HG02798 (cell line): ENCODE results near the gene PEAK1.

Source experiments
- ATAC-seq: cut with Tn5 transposase; IDR thresholded peaks from one replicate; pipeline ENCODE4 v1.9.1; 2021; ENCODE audit warnings: mild to moderate bottlenecking; ENCODE audit not compliant: unreplicated experiment, poor library complexity

PEAK1 gene

GRCh38 chr15:77071305-77072223 is 348.3 kb downstream of the PEAK1 start:
- ATAC-seq, result no peak

- peak; percentile 96 for ATAC-seq
Observed at GRCh38 chr15:77070495-77071304, 349.2 kb downstream of the PEAK1 start, which contains the start of gene TSPAN3. TSPAN3 (minus strand) TSS chr15:77071109; CDS start chr15:77070954, 155 bp downstream.

DNA sequence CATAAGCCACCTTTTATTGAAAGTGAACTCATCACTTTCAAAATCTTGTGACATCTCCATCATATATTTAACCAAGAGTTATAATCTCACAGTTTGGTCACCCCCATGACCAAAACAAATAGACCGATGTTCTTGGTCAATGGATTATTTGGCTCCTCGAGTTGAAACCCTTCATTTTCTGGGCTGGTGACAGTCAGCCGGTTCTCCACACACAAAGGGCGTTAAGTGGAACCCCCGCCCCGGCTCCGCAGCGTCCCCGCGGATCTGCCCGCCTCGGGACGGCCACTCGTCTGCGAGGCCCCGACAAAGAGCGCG is 349.8 kb downstream of the PEAK1 start:
- no peak for ATAC-seq

DNA sequence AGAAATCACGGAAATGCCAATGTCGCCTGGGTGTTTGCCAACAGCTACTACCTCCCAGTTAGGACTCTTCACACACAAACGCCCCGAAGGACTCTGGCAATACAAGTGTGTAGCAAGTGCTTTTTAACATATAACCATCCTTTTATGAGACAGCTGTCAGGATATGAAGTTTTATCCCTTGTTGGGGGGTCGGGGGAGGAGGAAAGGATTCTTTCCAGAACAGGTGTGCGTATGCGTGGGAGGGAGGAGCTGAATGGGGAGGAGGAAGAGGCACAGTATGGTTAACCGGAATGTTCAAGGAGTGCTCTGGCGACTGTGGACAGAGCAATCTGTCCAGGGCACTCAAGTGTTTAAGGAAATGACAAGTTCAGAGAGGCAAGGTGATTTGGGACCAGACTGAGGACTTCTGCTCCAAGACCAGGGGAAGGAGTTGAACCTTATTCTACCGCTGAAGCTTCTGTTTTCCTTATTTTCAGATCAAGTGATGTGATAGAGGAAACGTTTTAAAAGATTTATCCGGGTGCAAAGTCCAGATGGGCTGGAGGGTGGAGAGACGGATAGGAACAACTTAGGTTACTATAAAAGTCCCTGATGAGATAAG is 350.3 kb downstream of the PEAK1 start:
- no peak for ATAC-seq

- ATAC-seq, result no peak
Observed at GRCh38 chr15:77068633-77069032, 351.3 kb downstream of the PEAK1 start.

GRCh38 chr15:77067691-77068367 is 352.1 kb downstream of the PEAK1 start:
- ATAC-seq, result no peak

- no peak for ATAC-seq
Observed at GRCh38 chr15:77066971-77067690, 352.8 kb downstream of the PEAK1 start.

GRCh38 chr15:77064539-77065308 is 355.2 kb downstream of the PEAK1 start:
- ATAC-seq, result no peak

- ATAC-seq, result no peak
Observed at GRCh38 chr15:77064063-77064462, 355.8 kb downstream of the PEAK1 start.

DNA sequence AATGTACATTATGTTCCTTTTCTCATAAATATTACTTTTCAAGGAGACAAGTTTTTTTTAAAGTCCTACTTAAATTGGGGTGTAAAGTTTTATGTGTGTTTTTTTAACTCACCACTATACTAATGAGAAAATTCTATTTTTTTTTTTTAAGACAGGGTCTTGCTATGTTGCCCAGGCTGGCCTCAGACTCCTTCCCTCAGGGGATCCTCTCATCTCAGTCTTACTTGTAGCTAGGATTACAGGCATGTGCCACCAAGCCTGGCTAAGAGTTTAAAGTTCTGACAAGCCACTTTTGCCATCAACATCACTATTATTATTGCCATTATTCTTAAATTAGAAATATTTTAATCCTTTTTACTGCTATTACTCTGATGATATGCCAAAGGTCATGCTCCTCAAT is 356.7 kb downstream of the PEAK1 start:
- no peak for ATAC-seq

DNA sequence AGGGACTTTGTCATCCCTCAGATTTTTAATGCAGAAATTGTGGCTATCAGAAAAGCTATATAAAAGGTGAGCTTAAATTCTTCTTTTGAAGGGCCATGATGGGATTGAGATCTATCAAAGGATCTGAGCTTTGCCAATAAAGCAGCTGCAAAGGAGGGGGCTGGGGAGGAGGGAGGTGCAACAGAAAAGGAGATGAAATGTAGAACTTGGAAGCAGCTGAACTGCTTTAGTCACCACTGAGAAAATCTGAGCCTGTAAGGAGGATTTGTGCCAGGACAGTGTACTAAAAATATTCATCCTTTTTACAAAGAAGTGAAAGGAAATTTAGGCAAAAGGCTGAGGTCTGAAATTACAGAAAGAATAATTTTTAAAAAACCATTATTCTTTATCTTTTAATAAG is 359.4 kb downstream of the PEAK1 start:
- ATAC-seq, result no peak

DNA sequence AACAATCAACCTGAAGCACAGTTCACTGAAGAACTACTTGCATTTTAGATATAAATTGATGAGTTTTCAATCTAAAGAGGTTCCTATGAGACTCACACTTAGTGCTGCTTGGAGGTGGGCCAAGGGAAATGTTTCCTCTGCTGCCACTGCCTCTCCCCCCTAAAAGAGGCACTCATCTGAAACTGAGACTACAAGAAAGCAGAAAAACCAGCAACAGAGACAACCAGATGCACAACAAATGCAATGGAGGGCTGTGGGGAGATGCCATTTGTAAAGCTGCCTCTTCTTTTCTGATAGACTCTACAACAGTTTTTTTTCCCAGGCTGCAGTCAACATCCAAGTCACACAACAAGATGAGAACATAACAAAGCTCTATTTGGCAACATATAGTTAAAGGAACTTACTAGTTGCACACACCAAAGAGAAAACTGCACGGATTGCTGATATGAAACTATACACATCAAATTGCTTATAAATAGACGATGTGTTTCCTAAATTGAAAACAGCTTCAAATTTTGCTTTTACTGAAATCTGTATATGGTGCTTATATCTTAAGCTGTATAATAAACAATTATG is 360.0 kb downstream of the PEAK1 start:
- ATAC-seq, result peak; percentile 73

DNA sequence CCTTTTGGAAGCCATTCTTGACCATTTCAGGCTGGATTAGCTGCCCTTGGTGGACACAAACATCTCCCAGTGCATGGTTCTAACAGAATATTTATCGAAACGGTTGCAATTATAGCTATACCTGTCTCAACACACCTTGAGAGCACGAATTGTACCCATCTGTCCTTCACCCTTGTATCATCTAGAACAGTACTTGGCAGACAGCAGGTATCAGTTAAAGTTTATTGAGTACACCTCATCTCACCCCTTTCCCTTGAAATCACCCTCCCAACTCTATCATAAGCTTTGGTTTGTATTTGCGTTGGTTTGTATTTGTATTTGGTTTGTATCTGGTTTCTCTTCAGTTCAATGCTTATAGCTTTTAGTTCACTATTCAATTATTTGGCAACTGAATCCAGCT is 361.4 kb downstream of the PEAK1 start:
- ATAC-seq, result no peak

- ATAC-seq, result no peak
Observed at GRCh38 chr15:77057685-77058084, 362.2 kb downstream of the PEAK1 start.

GRCh38 chr15:77057072-77057471 is 362.8 kb downstream of the PEAK1 start:
- no peak for ATAC-seq

GRCh38 chr15:77053709-77054108 is 366.2 kb downstream of the PEAK1 start:
- ATAC-seq, result no peak

DNA sequence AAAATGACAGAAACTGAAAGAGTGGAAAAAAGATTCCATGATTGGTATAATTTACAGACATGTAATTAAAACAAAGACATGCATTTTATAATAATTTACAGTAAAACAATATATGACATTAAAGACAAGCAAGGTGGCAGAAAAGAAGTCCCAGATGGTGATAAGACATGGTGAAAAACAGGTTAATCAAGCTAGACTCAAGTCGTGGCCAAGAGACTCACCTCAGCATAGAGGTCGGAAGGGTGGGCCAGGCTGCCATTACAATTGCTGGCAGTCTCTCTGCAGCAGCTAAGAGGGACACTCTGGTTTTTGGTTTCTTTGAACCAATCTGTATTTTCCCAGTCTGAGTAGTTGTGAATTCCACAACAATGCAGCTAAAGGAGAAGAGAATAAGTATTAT is 367.3 kb downstream of the PEAK1 start:
- no peak for ATAC-seq
